Panc1 (cell line): ENCODE results near the gene SRD5A2.

Experiments used
- TCF7L2 ChIP-seq: IDR thresholded peaks from 2 replicates; pipeline ENCODE4 v1.6.1; 2011; ENCODE audit warnings: mild to moderate bottlenecking, low read depth, low read length, inconsistent platforms
- TF ChIP-seq, protein P1 (sequence below): fragments of 450-650 bp; IDR thresholded peaks from 2 replicates; pipeline ENCODE4 v1.5.1; 2017; ENCODE audit warnings: mild to moderate bottlenecking

DNA sequence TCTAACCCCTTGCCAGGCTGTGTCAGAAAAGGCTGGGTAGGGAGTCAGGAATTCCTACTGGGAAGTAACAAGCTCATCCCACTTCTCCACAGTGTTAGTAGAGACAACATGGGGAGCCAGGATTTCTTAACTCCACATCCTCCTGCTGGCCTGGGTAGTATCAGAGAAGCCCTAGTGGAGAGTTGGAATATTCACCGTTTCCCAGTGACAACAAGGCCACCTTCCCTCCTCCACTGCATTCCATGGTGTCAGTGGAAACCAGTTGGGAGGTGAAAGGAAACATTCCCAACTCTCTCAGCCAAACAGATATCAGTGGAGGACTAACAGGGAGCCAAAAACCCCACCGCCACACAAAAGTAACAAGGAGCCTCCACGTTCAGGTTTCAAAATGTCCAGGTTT lies 41.2 kb downstream of the SRD5A2 start:
- TF ChIP-seq, protein P1, sequence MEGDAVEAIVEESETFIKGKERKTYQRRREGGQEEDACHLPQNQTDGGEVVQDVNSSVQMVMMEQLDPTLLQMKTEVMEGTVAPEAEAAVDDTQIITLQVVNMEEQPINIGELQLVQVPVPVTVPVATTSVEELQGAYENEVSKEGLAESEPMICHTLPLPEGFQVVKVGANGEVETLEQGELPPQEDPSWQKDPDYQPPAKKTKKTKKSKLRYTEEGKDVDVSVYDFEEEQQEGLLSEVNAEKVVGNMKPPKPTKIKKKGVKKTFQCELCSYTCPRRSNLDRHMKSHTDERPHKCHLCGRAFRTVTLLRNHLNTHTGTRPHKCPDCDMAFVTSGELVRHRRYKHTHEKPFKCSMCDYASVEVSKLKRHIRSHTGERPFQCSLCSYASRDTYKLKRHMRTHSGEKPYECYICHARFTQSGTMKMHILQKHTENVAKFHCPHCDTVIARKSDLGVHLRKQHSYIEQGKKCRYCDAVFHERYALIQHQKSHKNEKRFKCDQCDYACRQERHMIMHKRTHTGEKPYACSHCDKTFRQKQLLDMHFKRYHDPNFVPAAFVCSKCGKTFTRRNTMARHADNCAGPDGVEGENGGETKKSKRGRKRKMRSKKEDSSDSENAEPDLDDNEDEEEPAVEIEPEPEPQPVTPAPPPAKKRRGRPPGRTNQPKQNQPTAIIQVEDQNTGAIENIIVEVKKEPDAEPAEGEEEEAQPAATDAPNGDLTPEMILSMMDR: no peak
- no peak for TF ChIP-seq TCF7L2
